ENCODE results near the gene CAMTA1.

Gene CAMTA1

GRCh38 chr1:7640920-7641585, 855.8 kb downstream of the CAMTA1 start:
- DNase-seq (ENCODE audit: low read depth) = no peak

GRCh38 chr1:7641587-7642417, 856.5 kb downstream of the CAMTA1 start:
- no peak for DNase-seq (ENCODE audit: low read depth)

- no peak for DNase-seq (ENCODE audit: low read depth)
Measured at GRCh38 chr1:7642418-7642704, 857.1 kb downstream of the CAMTA1 start.

GRCh38 chr1:7642781-7643529, 857.7 kb downstream of the CAMTA1 start:
- no peak for DNase-seq (ENCODE audit: low read depth)

- no peak for DNase-seq (ENCODE audit: low read depth)
Measured at GRCh38 chr1:7643530-7643929, 858.3 kb downstream of the CAMTA1 start.

GRCh38 chr1:7644086-7644485, 858.8 kb downstream of the CAMTA1 start:
- DNase-seq (ENCODE audit: low read depth) = no peak

GRCh38 chr1:7644961-7645750, 859.9 kb downstream of the CAMTA1 start:
- no peak for DNase-seq (ENCODE audit: low read depth)

- no peak for DNase-seq (ENCODE audit: low read depth)
Measured at GRCh38 chr1:7645751-7646048, 860.4 kb downstream of the CAMTA1 start.

GRCh38 chr1:7646164-7646563, 860.9 kb downstream of the CAMTA1 start:
- DNase-seq (ENCODE audit: low read depth) = no peak

GRCh38 chr1:7646981-7647901, 862.0 kb downstream of the CAMTA1 start:
- peak; percentile 17 for DNase-seq (ENCODE audit: low read depth)

GRCh38 chr1:7648761-7649384, 863.6 kb downstream of the CAMTA1 start:
- no peak for DNase-seq (ENCODE audit: low read depth)

- DNase-seq (ENCODE audit: low read depth) = no peak
Measured at GRCh38 chr1:7650801-7651200, 865.5 kb downstream of the CAMTA1 start.

- DNase-seq (ENCODE audit: low read depth) = no peak
Measured at GRCh38 chr1:7651203-7651602, 865.9 kb downstream of the CAMTA1 start.

- no peak for DNase-seq (ENCODE audit: low read depth)
Measured at GRCh38 chr1:7652061-7652460, 866.8 kb downstream of the CAMTA1 start.

- DNase-seq (ENCODE audit: low read depth) = no peak
Measured at GRCh38 chr1:7652515-7653098, 867.4 kb downstream of the CAMTA1 start.

- DNase-seq (ENCODE audit: low read depth) = no peak
Measured at GRCh38 chr1:7654725-7655124, 869.5 kb downstream of the CAMTA1 start.

- DNase-seq (ENCODE audit: low read depth) = no peak
Measured at GRCh38 chr1:7655354-7655753, 870.1 kb downstream of the CAMTA1 start.

- no peak for DNase-seq (ENCODE audit: low read depth)
Measured at GRCh38 chr1:7656557-7657215, 871.4 kb downstream of the CAMTA1 start.

- no peak for DNase-seq (ENCODE audit: low read depth)
Measured at GRCh38 chr1:7657287-7658016, 872.2 kb downstream of the CAMTA1 start.
